Gastroesophageal sphincter (tissue), 3 donors: ENCODE results near the gene NFIX.

Experiments
- EP300 ChIP-seq: sonication (generic); formaldehyde crosslinking; IDR thresholded peaks from one replicate; pipeline ENCODE4 v1.6.1; 2017; ENCODE audit warnings: antibody characterized with exemption, mild to moderate bottlenecking
- TF ChIP-seq, protein P1 (sequence below), 4 experiments: fragments of 200-600 bp in 2 of 4; fragments of 450-650 bp in 2 of 4; sonication (generic) in 1 of 4; IDR thresholded peaks; one replicate each; pipeline ENCODE4 v1.5.1; 2017 to 2019; ENCODE audit warnings: antibody characterized with exemption in 4 of 4, mild to moderate bottlenecking in 2 of 4, moderate library complexity in 2 of 4

DNA sequence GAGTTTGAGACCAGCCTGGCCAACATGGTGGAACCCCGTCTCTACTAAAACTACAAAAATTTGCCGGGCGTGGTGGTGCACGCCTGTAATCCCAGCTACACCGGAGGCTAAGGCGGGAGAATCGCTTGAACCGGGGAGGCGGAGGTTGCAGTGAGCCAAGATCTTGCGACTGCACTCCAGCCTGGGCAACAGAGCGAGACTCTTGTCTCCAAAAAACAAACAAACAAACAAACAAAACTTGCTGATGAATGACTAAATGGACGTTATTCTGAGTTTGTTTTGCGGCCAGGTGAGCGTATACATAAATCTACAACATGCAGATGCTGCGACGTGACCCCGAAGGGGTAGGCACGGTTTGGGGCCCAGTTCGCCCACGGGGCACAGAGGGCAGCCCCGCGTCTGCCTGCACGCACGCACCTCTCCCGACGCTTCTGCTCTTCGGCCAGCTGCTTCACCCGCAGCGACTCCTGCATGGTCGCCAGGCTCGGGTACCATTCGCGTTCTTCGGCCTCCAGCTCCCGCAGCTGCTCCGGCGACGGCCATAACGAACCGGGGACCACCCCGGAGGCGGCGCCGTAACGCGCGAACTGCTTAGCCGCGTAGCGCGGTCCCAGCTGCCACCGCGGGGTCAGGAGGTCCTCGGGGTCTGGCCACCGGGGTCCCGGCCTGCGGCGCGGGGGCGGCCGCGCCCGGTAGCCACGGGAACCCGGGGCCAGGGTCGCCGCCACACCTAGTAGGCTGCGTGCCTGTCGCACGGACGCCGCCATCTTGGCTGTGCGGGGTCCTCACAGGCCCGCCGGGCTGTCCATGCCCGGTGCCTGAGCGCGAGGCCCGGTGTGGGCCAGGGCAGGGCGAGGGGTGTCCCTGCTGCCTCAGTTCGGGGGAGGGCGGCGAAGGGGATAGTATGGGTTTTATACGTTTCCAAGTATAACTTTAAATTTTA is 38.6 kb upstream of the NFIX start, which contains the start of gene GADD45GIP1:
- TF ChIP-seq, protein P1, sequence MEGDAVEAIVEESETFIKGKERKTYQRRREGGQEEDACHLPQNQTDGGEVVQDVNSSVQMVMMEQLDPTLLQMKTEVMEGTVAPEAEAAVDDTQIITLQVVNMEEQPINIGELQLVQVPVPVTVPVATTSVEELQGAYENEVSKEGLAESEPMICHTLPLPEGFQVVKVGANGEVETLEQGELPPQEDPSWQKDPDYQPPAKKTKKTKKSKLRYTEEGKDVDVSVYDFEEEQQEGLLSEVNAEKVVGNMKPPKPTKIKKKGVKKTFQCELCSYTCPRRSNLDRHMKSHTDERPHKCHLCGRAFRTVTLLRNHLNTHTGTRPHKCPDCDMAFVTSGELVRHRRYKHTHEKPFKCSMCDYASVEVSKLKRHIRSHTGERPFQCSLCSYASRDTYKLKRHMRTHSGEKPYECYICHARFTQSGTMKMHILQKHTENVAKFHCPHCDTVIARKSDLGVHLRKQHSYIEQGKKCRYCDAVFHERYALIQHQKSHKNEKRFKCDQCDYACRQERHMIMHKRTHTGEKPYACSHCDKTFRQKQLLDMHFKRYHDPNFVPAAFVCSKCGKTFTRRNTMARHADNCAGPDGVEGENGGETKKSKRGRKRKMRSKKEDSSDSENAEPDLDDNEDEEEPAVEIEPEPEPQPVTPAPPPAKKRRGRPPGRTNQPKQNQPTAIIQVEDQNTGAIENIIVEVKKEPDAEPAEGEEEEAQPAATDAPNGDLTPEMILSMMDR (IDR thresholded peaks at IDR 0.05), result peak in 2 of 4 experiments; percentile 4 to 10
- no peak for TF ChIP-seq EP300
